SK-N-SH (cell line): Measurements from ENCODE around the gene NID1. TPM values are rescaled to one million over a fixed set of nuclear protein-coding genes. Genes with fewer than 3 reads are reported as not detected.

ENCODE experiments used
- CTCF ChIA-PET: fragments of 300-600, 350-600 bp; formaldehyde crosslinking; extraction: SDS; loops from one replicate; lab custom pipeline; 2021; lab: Yijun Ruan, JAX
- POLR2A ChIA-PET: fragments of 350-600 bp; sonication (Branson Sonifier 250); formaldehyde crosslinking; extraction: SDS; loops from one replicate; lab custom pipeline; 2020; ENCODE audit warnings: antibody characterized with exemption, inconsistent platforms; lab: Yijun Ruan, JAX
- DNase-seq: peaks from one replicate; pipeline ENCODE4 v3.0.0; 2012
- H2AFZ ChIP-seq: fragments of 200-600 bp; sonication (generic); 2 replicates; pipeline ENCODE4 v1.8.1; 2016; ENCODE audit warnings: antibody characterized with exemption, mild to moderate bottlenecking, low read depth
- H3F3A ChIP-seq: fragments of 200-600 bp; sonication (generic); replicated peaks from 2 replicates; pipeline ENCODE3; 2016; ENCODE audit warnings: antibody characterized with exemption, mild to moderate bottlenecking; ENCODE audit not compliant: insufficient read depth
- H3K27ac ChIP-seq, 2 experiments: fragments of 200-500 bp in 1 of 2; fragments of 200-600 bp in 1 of 2; sonication (Bioruptor generic) in 1 of 2; sonication (generic), shearing (Covaris generic) in 1 of 2; 2 replicates each; pipeline versions ENCODE4 v1.5.1 to v1.6.1; 2014 to 2016; ENCODE audit warnings: low read depth in 2 of 2, inconsistent platforms in 1 of 2, low read length in 1 of 2, mild to moderate bottlenecking in 1 of 2, mixed read lengths in 1 of 2
- H3K27me3 ChIP-seq: fragments of 200-600 bp; sonication (generic), shearing (Covaris generic); 2 replicates; pipeline ENCODE4 v1.6.1; 2016; ENCODE audit warnings: mixed run types; ENCODE audit not compliant: insufficient read depth
- H3K36me3 ChIP-seq, 2 experiments: fragments of 200-500 bp in 1 of 2; fragments of 200-600 bp in 1 of 2; sonication (Bioruptor generic) in 1 of 2; sonication (generic) in 1 of 2; replicated peaks in 1 of 2; 2 replicates each; pipeline versions ENCODE3 to v1.5.1; 2014 to 2016; ENCODE audit warnings: low read length in 1 of 2, mild to moderate bottlenecking in 1 of 2; ENCODE audit not compliant: insufficient read depth in 2 of 2, control insufficient read depth in 1 of 2
- H3K4me1 ChIP-seq, 2 experiments: fragments of 200-500 bp in 1 of 2; fragments of 200-600 bp in 1 of 2; sonication (Bioruptor generic) in 1 of 2; sonication (generic), shearing (Covaris generic) in 1 of 2; 2 replicates each; pipeline versions ENCODE4 v1.5.1 to v1.6.1; 2014 to 2016; ENCODE audit warnings: low read depth in 1 of 2, low read length in 1 of 2, mixed run types in 1 of 2; ENCODE audit not compliant: insufficient read depth in 2 of 2, control insufficient read depth in 1 of 2
- H3K4me2 ChIP-seq: fragments of 200-600 bp; sonication (generic), shearing (Covaris generic); 2 replicates; pipeline ENCODE4 v1.6.1; 2017; ENCODE audit warnings: mixed run types
- H3K4me3 ChIP-seq, 2 experiments: fragments of 200-500 bp in 1 of 2; fragments of 200-600 bp in 1 of 2; sonication (Bioruptor generic) in 1 of 2; sonication (generic), shearing (Covaris generic) in 1 of 2; 2 replicates each; pipeline versions ENCODE4 v1.5.1 to v1.8.1; 2014 to 2016; ENCODE audit warnings: low read depth in 2 of 2, inconsistent platforms in 1 of 2, low read length in 1 of 2, mild to moderate bottlenecking in 1 of 2, mixed read lengths in 1 of 2, moderate library complexity in 1 of 2
- H3K79me2 ChIP-seq: fragments of 200-600 bp; sonication (generic); 2 replicates; pipeline ENCODE4 v1.8.1; 2017; ENCODE audit warnings: mild to moderate bottlenecking; ENCODE audit not compliant: insufficient read depth
- H3K9ac ChIP-seq: fragments of 200-600 bp; sonication (generic); 2 replicates; pipeline ENCODE4 v1.6.1; 2017; ENCODE audit warnings: mixed run types
- H3K9me2 ChIP-seq: fragments of 200-600 bp; sonication (generic); 2 replicates; pipeline ENCODE4 v1.6.1; 2017; ENCODE audit warnings: mixed run types
- H3K9me3 ChIP-seq: fragments of 200-600 bp; sonication (generic); 2 replicates; pipeline ENCODE4 v1.6.1; 2017; ENCODE audit warnings: mixed run types, mild to moderate bottlenecking, moderate library complexity
- H4K20me1 ChIP-seq: fragments of 200-600 bp; sonication (generic); 2 replicates; pipeline ENCODE4 v1.6.1; 2017; ENCODE audit warnings: mild to moderate bottlenecking, mixed run types; ENCODE audit not compliant: insufficient read depth
- CHD2 ChIP-seq: fragments of 150-350 bp; IDR thresholded peaks from 2 replicates; pipeline ENCODE4 v1.6.1; 2018; ENCODE audit warnings: low read length; ENCODE audit not compliant: partially characterized antibody
- EZH2phosphoT487 ChIP-seq: fragments of 200-600 bp; sonication (generic); IDR thresholded peaks from 2 replicates; pipeline ENCODE4 v1.6.1; 2017; ENCODE audit warnings: low read depth, mixed run types, mild to moderate bottlenecking, antibody characterized with exemption, moderate library complexity, borderline replicate concordance
- FOSL2 ChIP-seq: IDR thresholded peaks from 2 replicates; pipeline ENCODE4 v1.4.0; 2012; ENCODE audit warnings: low read depth, mild to moderate bottlenecking, moderate library complexity, borderline replicate concordance
- FOXJ3 ChIP-seq: sonication (generic); formaldehyde crosslinking; IDR thresholded peaks from 2 replicates; pipeline ENCODE4 v1.5.1; 2020; ENCODE audit warnings: mild to moderate bottlenecking, missing genetic modification reagents
- GABPA ChIP-seq: IDR thresholded peaks from 2 replicates; pipeline ENCODE4 v1.4.0; 2012; ENCODE audit warnings: low read depth, mild to moderate bottlenecking
- IRF3 ChIP-seq: fragments of 150-350 bp; IDR thresholded peaks from 2 replicates; pipeline ENCODE4 v1.6.1; 2016; ENCODE audit warnings: mild to moderate bottlenecking, low read depth, low read length
- JUND ChIP-seq: IDR thresholded peaks from 2 replicates; pipeline ENCODE4 v1.4.0; 2012
- MAX ChIP-seq: IDR thresholded peaks from 2 replicates; pipeline ENCODE4 v1.4.0; 2012; ENCODE audit warnings: low read depth
- MEF2A ChIP-seq: IDR thresholded peaks from 2 replicates; pipeline ENCODE4 v1.4.0; 2012; ENCODE audit warnings: low read depth, borderline replicate concordance
- MXI1 ChIP-seq: IDR thresholded peaks from 2 replicates; pipeline ENCODE4 v1.6.1; 2012; ENCODE audit warnings: mild to moderate bottlenecking, low read depth, low read length, improper control_type of control experiment
- RAD21 ChIP-seq: IDR thresholded peaks from 2 replicates; pipeline ENCODE4 v1.6.1; 2012; ENCODE audit warnings: mild to moderate bottlenecking, low read length
- REST ChIP-seq: IDR thresholded peaks from 2 replicates; pipeline ENCODE4 v1.6.1; 2012; ENCODE audit warnings: mild to moderate bottlenecking, low read depth, low read length, moderate library complexity
- RXRA ChIP-seq: IDR thresholded peaks from 2 replicates; pipeline ENCODE4 v1.4.0; 2012; ENCODE audit warnings: low read depth, mild to moderate bottlenecking, borderline replicate concordance
- TCF12 ChIP-seq: IDR thresholded peaks from 2 replicates; pipeline ENCODE4 v1.4.0; 2012
- TEAD4 ChIP-seq: IDR thresholded peaks from 2 replicates; pipeline ENCODE4 v1.4.0; 2012; ENCODE audit warnings: mild to moderate bottlenecking, borderline replicate concordance; ENCODE audit not compliant: insufficient read depth
- USF1 ChIP-seq: IDR thresholded peaks from 2 replicates; pipeline ENCODE4 v1.4.0; 2012; ENCODE audit warnings: low read depth, borderline replicate concordance
- USF2 ChIP-seq: fragments of 150-350 bp; IDR thresholded peaks from 2 replicates; pipeline ENCODE4 v1.6.1; 2017; ENCODE audit warnings: antibody characterized with exemption, low read length, low read depth, borderline replicate concordance
- WGBS: methylation state at CpG from one replicate; pipeline ENCODE4 v1.1.6; 2017; ENCODE audit warnings: low lambda C conversion rate; 5-methylcytosine and 5-hydroxymethylcytosine counted together
- polyA plus RNA-seq, 3 experiments: library from polyadenylated mRNA; depleted of rRNA; stranded (reverse); fragments of >200 nt; gene quantifications; 2 replicates each; pipeline ENCODE4 v1.2.3, GENCODE V29; 2012

Gene NID1
- polyA plus RNA-seq, 1 of the 3 experiments (the other 2 are of a cell fraction), result 74.3 TPM

GRCh38 chr1:235972311-235972689, 92.6 kb downstream of the NID1 start:
- H3K4me2 ChIP-seq, result peak overlapping the region; percentile 78
- H3K4me3 ChIP-seq, result peak overlapping the region; percentile 20 to 36; a peak in 2 of 4 replicates
- H3F3A ChIP-seq, result peaks cover 17% of the 10 kb centered on the region
- WGBS, result 26% methylated on average over 5 of the region's 5 CpGs
- H4K20me1 ChIP-seq, result no peaks in the 10 kb centered on the region
- POLR2A ChIA-PET, result interaction anchor here (1.2 to 1.8 kb wide), 3 partner anchors 55 to 107 kb away, joined by 6 to 10 read pairs (median 8); partner anchors contain the start of gene LYST
- no peaks in the 10 kb centered on the region for H3K9me3 ChIP-seq
- H3K9me2 ChIP-seq, result no peaks in the 10 kb centered on the region
- no peak for TF ChIP-seq MXI1
- TF ChIP-seq REST, result no peak
- TF ChIP-seq MEF2A, result 0 out of 2 replicates have a peak, but pooled peaks have one; percentile 17
- TF ChIP-seq TCF12, result peak; percentile 56; the same call in 1 of the 2 replicates
- no peak for TF ChIP-seq TEAD4
- peak; percentile 74 for TF ChIP-seq FOSL2
- TF ChIP-seq, all 33 proteins: peak for 3
- Histone ChIP-seq H3K36me3 (peaks cover 10 to 16% of the 10 kb centered on the region in 2 experiments), H3K4me1 (peaks cover 3 to 10% of the 10 kb centered on the region in 2 experiments), H3K9ac (peak overlapping the region; percentile 83), H3K27ac (peak overlapping the region; percentile 87 to 98), H2AFZ (peak overlapping the region; percentile 54; the same call in 1 of the 2 replicates), H3K79me2 (no peaks in the 10 kb centered on the region), H3K27me3 (no peaks in the 10 kb centered on the region)
- CTCF ChIA-PET, result interaction anchor here (0.6 to 3.0 kb wide), 60 partner anchors 8 to 557 kb away, joined by 3 to 87 read pairs (median 6); partner anchors contain the start of genes LYST and NID1
- peak; percentile 51 for DNase-seq

- H3K4me3 ChIP-seq, result peak overlapping the region; percentile 20 to 36
- peak overlapping the region; percentile 87 to 98 for H3K27ac ChIP-seq
- no peaks in the 10 kb centered on the region for H3K9me2 ChIP-seq
- peaks cover 3 to 10% of the 10 kb centered on the region in 2 experiments for H3K4me1 ChIP-seq
- H3F3A ChIP-seq, result peaks cover 17% of the 10 kb centered on the region
- no peaks in the 10 kb centered on the region for H3K9me3 ChIP-seq
- H3K27me3 ChIP-seq, result no peaks in the 10 kb centered on the region
- H3K36me3 ChIP-seq, result peaks cover 4 to 10% of the 10 kb centered on the region in 2 experiments
- CTCF ChIA-PET, result interaction anchor here (0.5 to 3.0 kb wide), 78 partner anchors 9 to 696 kb away, joined by 3 to 87 read pairs (median 5); partner anchors contain the start of genes B3GALNT2, LYST and NID1
- no peaks in the 10 kb centered on the region for H4K20me1 ChIP-seq
- 23% methylated on average over 28 of the region's 29 CpGs for WGBS
- peak; percentile 85 for DNase-seq
- H3K4me2 ChIP-seq, result peak overlapping the region; percentile 78
- POLR2A ChIA-PET, result interaction anchor here (0.6 to 1.8 kb wide), 4 partner anchors 54 to 478 kb away, joined by 3 to 10 read pairs (median 7); partner anchors contain the start of gene LYST
- no peaks in the 10 kb centered on the region for H3K79me2 ChIP-seq
- peak overlapping the region; percentile 61 for H2AFZ ChIP-seq
- peak overlapping the region; percentile 83 for H3K9ac ChIP-seq
- no peak for TF ChIP-seq GABPA
- no peak for TF ChIP-seq RXRA
- peak; percentile 88 for TF ChIP-seq MXI1
- peak; percentile 70 for TF ChIP-seq MAX
- TF ChIP-seq IRF3, result no peak
- 0 out of 2 replicates have a peak, but pooled peaks have one; percentile 17 for TF ChIP-seq FOSL2
- TF ChIP-seq USF1, result peak; percentile 69
- no peak for TF ChIP-seq EZH2phosphoT487
- no peak for TF ChIP-seq USF2
- TF ChIP-seq FOXJ3 (CRISPR knock-in tag), result no peak
- TF ChIP-seq RAD21, result peak; percentile 96
- no peak for TF ChIP-seq TEAD4
- no peak for TF ChIP-seq CHD2
- TF ChIP-seq JUND, result 0 out of 2 replicates have a peak, but pooled peaks have one; percentile 22
These were observed 93.1 kb downstream of the NID1 start for GRCh38 chr1:235971571-235972310.
